GM12878 (cell line): ENCODE measurements around the gene LSM7. TPM values are rescaled to one million over a fixed set of nuclear protein-coding genes. Genes with fewer than 3 reads are reported as not detected.

Experiments
- DPF2 ChIP-seq: fragments of 450-650 bp; IDR thresholded peaks from 2 replicates; pipeline ENCODE4 v1.6.1; 2017; ENCODE audit warnings: mild to moderate bottlenecking
- EGR1 ChIP-seq, 2 experiments: IDR thresholded peaks; 1 replicate in 1 of 2; 2 replicates in 1 of 2; pipeline ENCODE4 v1.6.1; 2011 to 2012; ENCODE audit warnings: low read depth in 2 of 2, low read length in 2 of 2, borderline replicate concordance in 1 of 2, mild to moderate bottlenecking in 1 of 2, moderate library complexity in 1 of 2
- GABPA ChIP-seq: IDR thresholded peaks from 2 replicates; pipeline ENCODE4 v1.6.1; 2014; ENCODE audit warnings: antibody characterized with exemption, low read depth, mild to moderate bottlenecking, inconsistent platforms
- MTA2 ChIP-seq: fragments of 450-650 bp; IDR thresholded peaks from 2 replicates; pipeline ENCODE4 v1.6.1; 2016; ENCODE audit warnings: low read depth, mild to moderate bottlenecking, moderate library complexity
- NBN ChIP-seq: fragments of 450-650 bp; IDR thresholded peaks from 2 replicates; pipeline ENCODE4 v1.6.1; 2016
- RAD21 ChIP-seq: IDR thresholded peaks from 2 replicates; pipeline ENCODE4 v1.6.1; 2011; ENCODE audit warnings: mild to moderate bottlenecking, low read depth, low read length, moderate library complexity; ENCODE audit not compliant: insufficient read depth
- SIX5 ChIP-seq: IDR thresholded peaks from 2 replicates; pipeline ENCODE4 v1.6.1; 2011; ENCODE audit warnings: mild to moderate bottlenecking, low read depth, low read length, moderate library complexity; ENCODE audit not compliant: severe bottlenecking
- SMAD5 ChIP-seq: IDR thresholded peaks from 2 replicates; pipeline ENCODE4 v1.6.1; 2016; ENCODE audit warnings: antibody characterized with exemption, low read depth
- polyA plus RNA-seq, 11 experiments: library from polyadenylated mRNA; depleted of rRNA in 4 of 11; unstranded in 6 of 11; stranded (reverse) in 5 of 11; fragments of >200 nt; fragmentation: Nextera tagmentation in 4 of 11; fragmentation: Illumina TruSeq in 1 of 11; extraction: Ambion mirVana in 4 of 11; extraction: Trizol in 1 of 11; gene quantifications; 1 replicate in 1 of 11; 2 replicates in 10 of 11; pipeline versions ENCODE4 v1.2.1 to v1.2.3, GENCODE V29; 2011 to 2016; ENCODE audit warnings: inconsistent platforms in 2 of 11, missing spikeins in 2 of 11, low read depth in 1 of 11
- total RNA-seq, 4 experiments: library from RNA; depleted of rRNA in 3 of 4; stranded (reverse); fragments of >200 nt in 3 of 4; fragmentation: Illumina TruSeq in 1 of 4; extraction: Trizol in 1 of 4; gene quantifications; 2 replicates each; pipeline versions ENCODE4 v1.2.1 to v1.2.3, GENCODE V29; 2013 to 2021
- TF ChIP-seq, protein P1 (sequence below): fragments of 450-650 bp; IDR thresholded peaks from 2 replicates; pipeline ENCODE4 v1.6.1; 2016; ENCODE audit warnings: mild to moderate bottlenecking, moderate library complexity, borderline replicate concordance
- TF ChIP-seq, protein P2 (sequence below): fragments of 450-650 bp; IDR thresholded peaks from 2 replicates; pipeline ENCODE4 v1.6.1; 2017; ENCODE audit warnings: mild to moderate bottlenecking
- TF ChIP-seq, protein P3 (sequence below): fragments of 450-650 bp; conservative IDR thresholded peaks from 2 replicates; pipeline ENCODE4 v1.6.1; 2017; ENCODE audit warnings: mild to moderate bottlenecking, moderate library complexity
- TF ChIP-seq, protein P4 (sequence below): fragments of 450-650 bp; IDR thresholded peaks from 2 replicates; pipeline ENCODE4 v1.6.1; 2018; ENCODE audit warnings: borderline replicate concordance, mild to moderate bottlenecking; ENCODE audit not compliant: partially characterized antibody
- TF ChIP-seq, protein P5 (sequence below): fragments of 450-650 bp; IDR thresholded peaks from 2 replicates; pipeline ENCODE4 v1.6.1; 2018; ENCODE audit warnings: mild to moderate bottlenecking, low read depth, moderate library complexity; ENCODE audit not compliant: partially characterized antibody

LSM7 gene
- total and polyA plus RNA-seq, 10 of the 15 experiments (the other 5 are each of a cell fraction or from before 2014, with no cell fraction given) = 24.4 to 424 (median 217) TPM

DNA sequence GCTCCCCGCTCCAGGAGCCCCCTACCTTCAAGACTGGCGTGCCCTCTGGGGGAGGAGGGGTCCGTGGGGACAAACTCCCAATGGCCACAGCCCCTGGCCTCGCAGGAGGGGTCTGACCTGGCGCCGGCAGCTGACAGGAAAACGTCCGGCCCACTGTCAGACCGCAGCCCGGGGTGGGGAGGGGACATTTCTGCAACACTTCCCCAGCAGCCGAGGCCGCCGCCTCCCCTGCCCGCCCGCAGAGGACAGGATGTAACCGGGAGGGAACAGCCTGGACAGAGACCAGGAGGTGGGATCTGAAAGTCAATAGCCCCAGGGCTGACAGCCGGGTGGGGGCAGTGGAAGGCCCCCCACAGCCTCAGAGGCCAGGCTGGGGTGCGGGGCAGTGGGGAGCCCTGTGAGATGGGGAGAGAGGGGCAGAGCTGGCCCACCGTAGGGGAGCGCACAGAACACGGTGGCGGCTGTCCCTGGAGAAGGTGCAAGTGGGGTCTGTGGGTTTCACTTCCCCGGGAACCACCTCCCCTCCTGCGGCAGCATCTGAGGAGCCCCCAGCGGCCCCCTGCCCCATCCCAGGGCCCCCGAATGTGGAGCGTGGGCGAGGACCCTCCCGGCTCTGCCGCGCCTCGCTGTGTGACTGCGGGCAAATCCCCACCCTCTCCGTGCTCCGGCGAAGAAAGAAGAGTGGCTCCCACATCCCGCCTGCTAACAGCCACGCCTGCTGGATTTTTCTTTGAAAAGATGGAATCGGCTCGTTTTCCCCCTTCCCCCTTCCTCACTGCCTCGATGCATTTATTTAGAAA is 46.1 kb downstream of the LSM7 start, which contains the start of gene PEAK3 (continued):
- TF ChIP-seq, protein P1, sequence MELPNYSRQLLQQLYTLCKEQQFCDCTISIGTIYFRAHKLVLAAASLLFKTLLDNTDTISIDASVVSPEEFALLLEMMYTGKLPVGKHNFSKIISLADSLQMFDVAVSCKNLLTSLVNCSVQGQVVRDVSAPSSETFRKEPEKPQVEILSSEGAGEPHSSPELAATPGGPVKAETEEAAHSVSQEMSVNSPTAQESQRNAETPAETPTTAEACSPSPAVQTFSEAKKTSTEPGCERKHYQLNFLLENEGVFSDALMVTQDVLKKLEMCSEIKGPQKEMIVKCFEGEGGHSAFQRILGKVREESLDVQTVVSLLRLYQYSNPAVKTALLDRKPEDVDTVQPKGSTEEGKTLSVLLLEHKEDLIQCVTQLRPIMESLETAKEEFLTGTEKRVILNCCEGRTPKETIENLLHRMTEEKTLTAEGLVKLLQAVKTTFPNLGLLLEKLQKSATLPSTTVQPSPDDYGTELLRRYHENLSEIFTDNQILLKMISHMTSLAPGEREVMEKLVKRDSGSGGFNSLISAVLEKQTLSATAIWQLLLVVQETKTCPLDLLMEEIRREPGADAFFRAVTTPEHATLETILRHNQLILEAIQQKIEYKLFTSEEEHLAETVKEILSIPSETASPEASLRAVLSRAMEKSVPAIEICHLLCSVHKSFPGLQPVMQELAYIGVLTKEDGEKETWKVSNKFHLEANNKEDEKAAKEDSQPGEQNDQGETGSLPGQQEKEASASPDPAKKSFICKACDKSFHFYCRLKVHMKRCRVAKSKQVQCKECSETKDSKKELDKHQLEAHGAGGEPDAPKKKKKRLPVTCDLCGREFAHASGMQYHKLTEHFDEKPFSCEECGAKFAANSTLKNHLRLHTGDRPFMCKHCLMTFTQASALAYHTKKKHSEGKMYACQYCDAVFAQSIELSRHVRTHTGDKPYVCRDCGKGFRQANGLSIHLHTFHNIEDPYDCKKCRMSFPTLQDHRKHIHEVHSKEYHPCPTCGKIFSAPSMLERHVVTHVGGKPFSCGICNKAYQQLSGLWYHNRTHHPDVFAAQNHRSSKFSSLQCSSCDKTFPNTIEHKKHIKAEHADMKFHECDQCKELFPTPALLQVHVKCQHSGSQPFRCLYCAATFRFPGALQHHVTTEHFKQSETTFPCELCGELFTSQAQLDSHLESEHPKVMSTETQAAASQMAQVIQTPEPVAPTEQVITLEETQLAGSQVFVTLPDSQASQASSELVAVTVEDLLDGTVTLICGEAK = no peak
- TF ChIP-seq RAD21 (no peak), GABPA (no peak), DPF2 (0 out of 2 replicates have a peak, but pooled peaks have one; percentile 68), MTA2 (peak; percentile 33; the same call in 1 of the 2 replicates), NBN (no peak), SIX5 (no peak), SMAD5 (no peak), EGR1 (IDR thresholded peaks at IDR 0.05; ENCODE audit: borderline replicate concordance in 1 of 2, low read depth in 2 of 2, low read length in 2 of 2) (0 out of 3 replicates have a peak, but pooled peaks of 1 of the 2 experiments have one; percentile 15)
- TF ChIP-seq, protein P2, sequence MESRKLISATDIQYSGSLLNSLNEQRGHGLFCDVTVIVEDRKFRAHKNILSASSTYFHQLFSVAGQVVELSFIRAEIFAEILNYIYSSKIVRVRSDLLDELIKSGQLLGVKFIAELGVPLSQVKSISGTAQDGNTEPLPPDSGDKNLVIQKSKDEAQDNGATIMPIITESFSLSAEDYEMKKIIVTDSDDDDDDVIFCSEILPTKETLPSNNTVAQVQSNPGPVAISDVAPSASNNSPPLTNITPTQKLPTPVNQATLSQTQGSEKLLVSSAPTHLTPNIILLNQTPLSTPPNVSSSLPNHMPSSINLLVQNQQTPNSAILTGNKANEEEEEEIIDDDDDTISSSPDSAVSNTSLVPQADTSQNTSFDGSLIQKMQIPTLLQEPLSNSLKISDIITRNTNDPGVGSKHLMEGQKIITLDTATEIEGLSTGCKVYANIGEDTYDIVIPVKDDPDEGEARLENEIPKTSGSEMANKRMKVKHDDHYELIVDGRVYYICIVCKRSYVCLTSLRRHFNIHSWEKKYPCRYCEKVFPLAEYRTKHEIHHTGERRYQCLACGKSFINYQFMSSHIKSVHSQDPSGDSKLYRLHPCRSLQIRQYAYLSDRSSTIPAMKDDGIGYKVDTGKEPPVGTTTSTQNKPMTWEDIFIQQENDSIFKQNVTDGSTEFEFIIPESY = no peak
- TF ChIP-seq, protein P3, sequence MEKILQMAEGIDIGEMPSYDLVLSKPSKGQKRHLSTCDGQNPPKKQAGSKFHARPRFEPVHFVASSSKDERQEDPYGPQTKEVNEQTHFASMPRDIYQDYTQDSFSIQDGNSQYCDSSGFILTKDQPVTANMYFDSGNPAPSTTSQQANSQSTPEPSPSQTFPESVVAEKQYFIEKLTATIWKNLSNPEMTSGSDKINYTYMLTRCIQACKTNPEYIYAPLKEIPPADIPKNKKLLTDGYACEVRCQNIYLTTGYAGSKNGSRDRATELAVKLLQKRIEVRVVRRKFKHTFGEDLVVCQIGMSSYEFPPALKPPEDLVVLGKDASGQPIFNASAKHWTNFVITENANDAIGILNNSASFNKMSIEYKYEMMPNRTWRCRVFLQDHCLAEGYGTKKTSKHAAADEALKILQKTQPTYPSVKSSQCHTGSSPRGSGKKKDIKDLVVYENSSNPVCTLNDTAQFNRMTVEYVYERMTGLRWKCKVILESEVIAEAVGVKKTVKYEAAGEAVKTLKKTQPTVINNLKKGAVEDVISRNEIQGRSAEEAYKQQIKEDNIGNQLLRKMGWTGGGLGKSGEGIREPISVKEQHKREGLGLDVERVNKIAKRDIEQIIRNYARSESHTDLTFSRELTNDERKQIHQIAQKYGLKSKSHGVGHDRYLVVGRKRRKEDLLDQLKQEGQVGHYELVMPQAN = no peak
- TF ChIP-seq, protein P4, sequence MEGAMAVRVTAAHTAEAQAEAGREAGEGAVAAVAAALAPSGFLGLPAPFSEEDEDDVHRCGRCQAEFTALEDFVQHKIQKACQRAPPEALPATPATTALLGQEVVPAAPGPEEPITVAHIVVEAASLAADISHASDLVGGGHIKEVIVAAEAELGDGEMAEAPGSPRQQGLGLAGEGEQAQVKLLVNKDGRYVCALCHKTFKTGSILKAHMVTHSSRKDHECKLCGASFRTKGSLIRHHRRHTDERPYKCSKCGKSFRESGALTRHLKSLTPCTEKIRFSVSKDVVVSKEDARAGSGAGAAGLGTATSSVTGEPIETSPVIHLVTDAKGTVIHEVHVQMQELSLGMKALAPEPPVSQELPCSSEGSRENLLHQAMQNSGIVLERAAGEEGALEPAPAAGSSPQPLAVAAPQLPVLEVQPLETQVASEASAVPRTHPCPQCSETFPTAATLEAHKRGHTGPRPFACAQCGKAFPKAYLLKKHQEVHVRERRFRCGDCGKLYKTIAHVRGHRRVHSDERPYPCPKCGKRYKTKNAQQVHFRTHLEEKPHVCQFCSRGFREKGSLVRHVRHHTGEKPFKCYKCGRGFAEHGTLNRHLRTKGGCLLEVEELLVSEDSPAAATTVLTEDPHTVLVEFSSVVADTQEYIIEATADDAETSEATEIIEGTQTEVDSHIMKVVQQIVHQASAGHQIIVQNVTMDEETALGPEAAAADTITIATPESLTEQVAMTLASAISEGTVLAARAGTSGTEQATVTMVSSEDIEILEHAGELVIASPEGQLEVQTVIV = no peak
- TF ChIP-seq, protein P5, sequence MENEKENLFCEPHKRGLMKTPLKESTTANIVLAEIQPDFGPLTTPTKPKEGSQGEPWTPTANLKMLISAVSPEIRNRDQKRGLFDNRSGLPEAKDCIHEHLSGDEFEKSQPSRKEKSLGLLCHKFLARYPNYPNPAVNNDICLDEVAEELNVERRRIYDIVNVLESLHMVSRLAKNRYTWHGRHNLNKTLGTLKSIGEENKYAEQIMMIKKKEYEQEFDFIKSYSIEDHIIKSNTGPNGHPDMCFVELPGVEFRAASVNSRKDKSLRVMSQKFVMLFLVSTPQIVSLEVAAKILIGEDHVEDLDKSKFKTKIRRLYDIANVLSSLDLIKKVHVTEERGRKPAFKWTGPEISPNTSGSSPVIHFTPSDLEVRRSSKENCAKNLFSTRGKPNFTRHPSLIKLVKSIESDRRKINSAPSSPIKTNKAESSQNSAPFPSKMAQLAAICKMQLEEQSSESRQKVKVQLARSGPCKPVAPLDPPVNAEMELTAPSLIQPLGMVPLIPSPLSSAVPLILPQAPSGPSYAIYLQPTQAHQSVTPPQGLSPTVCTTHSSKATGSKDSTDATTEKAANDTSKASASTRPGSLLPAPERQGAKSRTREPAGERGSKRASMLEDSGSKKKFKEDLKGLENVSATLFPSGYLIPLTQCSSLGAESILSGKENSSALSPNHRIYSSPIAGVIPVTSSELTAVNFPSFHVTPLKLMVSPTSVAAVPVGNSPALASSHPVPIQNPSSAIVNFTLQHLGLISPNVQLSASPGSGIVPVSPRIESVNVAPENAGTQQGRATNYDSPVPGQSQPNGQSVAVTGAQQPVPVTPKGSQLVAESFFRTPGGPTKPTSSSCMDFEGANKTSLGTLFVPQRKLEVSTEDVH = no peak
